SK-N-SH treated with all-trans-retinoic acid at 6 μM for 48 hours (cell line): ENCODE results near the gene ELOVL2.

Experiments
- ARNTL ChIP-seq: fragments of 450-650 bp; formaldehyde crosslinking; IDR thresholded peaks from 2 replicates; pipeline ENCODE4 v1.5.0; 2020; ENCODE audit warnings: low read depth, mild to moderate bottlenecking, moderate library complexity, borderline replicate concordance
- ESRRG ChIP-seq: fragments of 250-450 bp; sonication (Bioruptor Pico); IDR thresholded peaks from 2 replicates; pipeline ENCODE4 v1.6.1; 2021; ENCODE audit warnings: mild to moderate bottlenecking
- ISL1 ChIP-seq: fragments of 250-450 bp; sonication (Bioruptor Pico); IDR thresholded peaks from 2 replicates; pipeline ENCODE4 v2.1.2; 2022; ENCODE audit warnings: mild to moderate bottlenecking, moderate library complexity
- RARB ChIP-seq: fragments of 250-450 bp; sonication (Bioruptor Pico); IDR thresholded peaks from 2 replicates; pipeline ENCODE4 v1.8.0; 2021; ENCODE audit warnings: mild to moderate bottlenecking, moderate library complexity
- TOX ChIP-seq: fragments of 250-450 bp; sonication (Bioruptor Pico); IDR thresholded peaks from 2 replicates; pipeline ENCODE4 v1.8.0; 2021; ENCODE audit warnings: mild to moderate bottlenecking, moderate library complexity, borderline replicate concordance
- ZFP3 ChIP-seq: fragments of 250-450 bp; sonication (Bioruptor Pico); IDR thresholded peaks from 2 replicates; pipeline ENCODE4 v1.5.0; 2020; ENCODE audit warnings: mild to moderate bottlenecking, moderate library complexity
- ZFP30 ChIP-seq: fragments of 450-650 bp; formaldehyde crosslinking; IDR thresholded peaks from 2 replicates; pipeline ENCODE4 v1.5.0; 2022; ENCODE audit warnings: mild to moderate bottlenecking, moderate library complexity
- ZNF565 ChIP-seq: fragments of 450-650 bp; formaldehyde crosslinking; conservative IDR thresholded peaks from 2 replicates; pipeline ENCODE4 v1.5.0; 2020; ENCODE audit warnings: low read depth, mild to moderate bottlenecking, moderate library complexity
- ZNF70 ChIP-seq: fragments of 450-650 bp; formaldehyde crosslinking; IDR thresholded peaks from 2 replicates; pipeline ENCODE4 v1.5.0; 2020; ENCODE audit warnings: mild to moderate bottlenecking, moderate library complexity
- TF ChIP-seq, protein P1 (sequence below): fragments of 250-450 bp; sonication (Bioruptor Pico); IDR thresholded peaks from 2 replicates; pipeline ENCODE4 v1.5.0; 2020; ENCODE audit warnings: mild to moderate bottlenecking, moderate library complexity
- TF ChIP-seq, protein P2 (sequence below): fragments of 250-450 bp; sonication (Bioruptor Pico); IDR thresholded peaks from 2 replicates; pipeline ENCODE4 v1.8.0; 2020; ENCODE audit warnings: mild to moderate bottlenecking, moderate library complexity, borderline replicate concordance
- TF ChIP-seq, protein P3 (sequence below): fragments of 250-450 bp; sonication (Bioruptor Pico); IDR thresholded peaks from 2 replicates; pipeline ENCODE4 v1.5.1; 2020; ENCODE audit warnings: low read depth, mild to moderate bottlenecking, moderate library complexity

DNA sequence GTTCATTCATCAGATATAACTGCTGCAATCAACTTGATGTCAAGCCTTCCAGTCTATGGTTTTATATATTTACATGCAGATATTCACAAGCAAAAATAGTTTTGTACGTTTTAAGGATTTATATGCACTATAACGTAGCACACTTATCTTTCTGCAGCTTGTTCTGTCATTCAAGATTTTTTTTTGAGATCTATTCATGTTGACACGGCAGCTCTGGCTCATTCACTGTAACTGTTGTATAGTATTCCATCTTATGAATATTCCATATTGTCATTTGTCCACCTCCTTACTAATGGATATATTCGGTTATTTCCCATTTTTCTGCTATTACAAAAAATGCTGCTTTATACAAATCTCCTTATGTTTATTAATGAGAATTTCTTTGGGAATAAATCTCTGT lies 13.2 kb downstream of the ELOVL2 start:
- TF ChIP-seq ESRRG (CRISPR knock-in tag) (no peak), ZNF70 (CRISPR knock-in tag) (no peak), ZFP3 (CRISPR knock-in tag) (no peak), TOX (CRISPR knock-in tag) (no peak), ZNF565 (CRISPR knock-in tag) (no peak), ZFP30 (CRISPR knock-in tag) (no peak), RARB (CRISPR knock-in tag) (no peak), ARNTL (CRISPR knock-in tag) (no peak), ISL1 (CRISPR knock-in tag) (no peak)
- TF ChIP-seq, protein P1, sequence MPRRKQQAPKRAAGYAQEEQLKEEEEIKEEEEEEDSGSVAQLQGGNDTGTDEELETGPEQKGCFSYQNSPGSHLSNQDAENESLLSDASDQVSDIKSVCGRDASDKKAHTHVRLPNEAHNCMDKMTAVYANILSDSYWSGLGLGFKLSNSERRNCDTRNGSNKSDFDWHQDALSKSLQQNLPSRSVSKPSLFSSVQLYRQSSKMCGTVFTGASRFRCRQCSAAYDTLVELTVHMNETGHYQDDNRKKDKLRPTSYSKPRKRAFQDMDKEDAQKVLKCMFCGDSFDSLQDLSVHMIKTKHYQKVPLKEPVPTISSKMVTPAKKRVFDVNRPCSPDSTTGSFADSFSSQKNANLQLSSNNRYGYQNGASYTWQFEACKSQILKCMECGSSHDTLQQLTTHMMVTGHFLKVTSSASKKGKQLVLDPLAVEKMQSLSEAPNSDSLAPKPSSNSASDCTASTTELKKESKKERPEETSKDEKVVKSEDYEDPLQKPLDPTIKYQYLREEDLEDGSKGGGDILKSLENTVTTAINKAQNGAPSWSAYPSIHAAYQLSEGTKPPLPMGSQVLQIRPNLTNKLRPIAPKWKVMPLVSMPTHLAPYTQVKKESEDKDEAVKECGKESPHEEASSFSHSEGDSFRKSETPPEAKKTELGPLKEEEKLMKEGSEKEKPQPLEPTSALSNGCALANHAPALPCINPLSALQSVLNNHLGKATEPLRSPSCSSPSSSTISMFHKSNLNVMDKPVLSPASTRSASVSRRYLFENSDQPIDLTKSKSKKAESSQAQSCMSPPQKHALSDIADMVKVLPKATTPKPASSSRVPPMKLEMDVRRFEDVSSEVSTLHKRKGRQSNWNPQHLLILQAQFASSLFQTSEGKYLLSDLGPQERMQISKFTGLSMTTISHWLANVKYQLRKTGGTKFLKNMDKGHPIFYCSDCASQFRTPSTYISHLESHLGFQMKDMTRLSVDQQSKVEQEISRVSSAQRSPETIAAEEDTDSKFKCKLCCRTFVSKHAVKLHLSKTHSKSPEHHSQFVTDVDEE (CRISPR knock-in tag): no peak
- TF ChIP-seq, protein P2, sequence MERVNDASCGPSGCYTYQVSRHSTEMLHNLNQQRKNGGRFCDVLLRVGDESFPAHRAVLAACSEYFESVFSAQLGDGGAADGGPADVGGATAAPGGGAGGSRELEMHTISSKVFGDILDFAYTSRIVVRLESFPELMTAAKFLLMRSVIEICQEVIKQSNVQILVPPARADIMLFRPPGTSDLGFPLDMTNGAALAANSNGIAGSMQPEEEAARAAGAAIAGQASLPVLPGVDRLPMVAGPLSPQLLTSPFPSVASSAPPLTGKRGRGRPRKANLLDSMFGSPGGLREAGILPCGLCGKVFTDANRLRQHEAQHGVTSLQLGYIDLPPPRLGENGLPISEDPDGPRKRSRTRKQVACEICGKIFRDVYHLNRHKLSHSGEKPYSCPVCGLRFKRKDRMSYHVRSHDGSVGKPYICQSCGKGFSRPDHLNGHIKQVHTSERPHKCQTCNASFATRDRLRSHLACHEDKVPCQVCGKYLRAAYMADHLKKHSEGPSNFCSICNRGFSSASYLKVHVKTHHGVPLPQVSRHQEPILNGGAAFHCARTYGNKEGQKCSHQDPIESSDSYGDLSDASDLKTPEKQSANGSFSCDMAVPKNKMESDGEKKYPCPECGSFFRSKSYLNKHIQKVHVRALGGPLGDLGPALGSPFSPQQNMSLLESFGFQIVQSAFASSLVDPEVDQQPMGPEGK (CRISPR knock-in tag): no peak
- TF ChIP-seq, protein P3, sequence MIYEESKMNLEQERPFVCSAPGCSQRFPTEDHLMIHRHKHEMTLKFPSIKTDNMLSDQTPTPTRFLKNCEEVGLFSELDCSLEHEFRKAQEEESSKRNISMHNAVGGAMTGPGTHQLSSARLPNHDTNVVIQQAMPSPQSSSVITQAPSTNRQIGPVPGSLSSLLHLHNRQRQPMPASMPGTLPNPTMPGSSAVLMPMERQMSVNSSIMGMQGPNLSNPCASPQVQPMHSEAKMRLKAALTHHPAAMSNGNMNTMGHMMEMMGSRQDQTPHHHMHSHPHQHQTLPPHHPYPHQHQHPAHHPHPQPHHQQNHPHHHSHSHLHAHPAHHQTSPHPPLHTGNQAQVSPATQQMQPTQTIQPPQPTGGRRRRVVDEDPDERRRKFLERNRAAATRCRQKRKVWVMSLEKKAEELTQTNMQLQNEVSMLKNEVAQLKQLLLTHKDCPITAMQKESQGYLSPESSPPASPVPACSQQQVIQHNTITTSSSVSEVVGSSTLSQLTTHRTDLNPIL (CRISPR knock-in tag): no peak
